Lower leg skin (tissue), 3 donors: ENCODE data around the gene THSD4.

Experiments used
- CTCF ChIP-seq, 3 donors: fragments of 450-650 bp; IDR thresholded peaks; one replicate each; pipeline ENCODE4 v1.5.1; 2016; ENCODE audit warnings: antibody characterized with exemption in 3 of 3, mild to moderate bottlenecking in 3 of 3, moderate library complexity in 2 of 3
- POLR2A ChIP-seq, 2 donors: fragments of 450-650 bp; IDR thresholded peaks; one replicate each; pipeline ENCODE4 v1.6.1; 2016 to 2017; ENCODE audit warnings: antibody characterized with exemption in 2 of 2, mild to moderate bottlenecking in 1 of 2, moderate library complexity in 1 of 2

- TF ChIP-seq CTCF (IDR thresholded peaks at IDR 0.05) (no peak), POLR2A (IDR thresholded peaks at IDR 0.05) (no peak)
Measured at GRCh38 chr15:71136793-71137518, 21.7 kb downstream of the THSD4 start.
